SK-N-MC (cell line): Measurements from ENCODE around the gene CDK11B.

Experiments used
- EZH2 ChIP-seq: fragments of 200-600 bp; sonication (generic); IDR thresholded peaks from one replicate; pipeline ENCODE4 v1.6.1; 2017; ENCODE audit warnings: antibody characterized with exemption
- POLR2AphosphoS5 ChIP-seq: IDR thresholded peaks from 2 replicates; pipeline ENCODE4 v1.6.1; 2012; ENCODE audit warnings: mild to moderate bottlenecking, low read depth, low read length, borderline replicate concordance

DNA sequence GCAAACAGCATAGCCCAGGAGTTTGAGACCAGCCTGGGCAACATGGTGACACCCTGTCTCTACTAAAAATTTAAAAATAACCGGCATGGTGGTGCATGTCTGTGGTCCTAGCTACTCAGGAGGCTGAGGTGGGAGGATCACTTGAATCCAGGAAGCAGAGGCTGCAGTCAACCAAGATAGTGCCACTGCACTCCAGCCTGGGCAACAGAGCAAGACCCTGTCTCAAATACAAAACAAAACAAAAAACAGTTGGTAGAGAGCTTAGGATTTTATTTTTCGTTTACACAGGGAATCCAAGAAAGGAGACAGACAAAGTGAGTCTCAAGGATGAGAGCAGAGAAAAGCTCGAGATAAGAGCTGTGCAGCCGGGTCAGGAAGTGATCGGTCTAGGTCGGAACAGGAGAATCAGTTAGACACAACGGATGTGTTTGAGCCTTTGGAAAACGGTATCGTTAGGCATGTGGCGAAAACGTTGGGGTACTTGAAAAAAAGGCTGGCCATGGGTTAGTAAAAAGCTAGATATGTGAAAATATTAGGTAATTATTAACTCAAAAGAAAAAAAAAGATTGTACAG, 45.2 kb downstream of the CDK11B start:
- TF ChIP-seq POLR2AphosphoS5 = no peak
- TF ChIP-seq EZH2 = no peak
